MV-4-11 (cell line): ENCODE results near the gene PINK1.
"Not testable (repeated sequence)": the region's sequence is repeated elsewhere in the genome, so short reads cannot be mapped to it uniquely, and the experiment has no call there.

Experiments used
- DNase-seq: peaks from one replicate; lab custom pipeline; 2025; lab: John Stamatoyannopoulos, UW

PINK1 gene

GRCh38 chr1:20644416-20644815 lies 11.2 kb downstream of the PINK1 start:
- DNase-seq = no peak

GRCh38 chr1:20645414-20645813 lies 12.2 kb downstream of the PINK1 start:
- no peak for DNase-seq

GRCh38 chr1:20648438-20648837 lies 15.2 kb downstream of the PINK1 start:
- no peak for DNase-seq

GRCh38 chr1:20648946-20649345 lies 15.7 kb downstream of the PINK1 start:
- DNase-seq = no peak

GRCh38 chr1:20652300-20652699 lies 19.0 kb downstream of the PINK1 start:
- DNase-seq = no peak

GRCh38 chr1:20654104-20654690 lies 20.9 kb downstream of the PINK1 start:
- no peak for DNase-seq

- no peak for DNase-seq
Measured at GRCh38 chr1:20657024-20657423, 23.8 kb downstream of the PINK1 start.

GRCh38 chr1:20658166-20658915 lies 25.1 kb downstream of the PINK1 start:
- no peak for DNase-seq

- DNase-seq = no peak
Measured at GRCh38 chr1:20660363-20660762, 27.1 kb downstream of the PINK1 start.

- DNase-seq = no peak
Measured at GRCh38 chr1:20660847-20661206, 27.6 kb downstream of the PINK1 start.

GRCh38 chr1:20661207-20662109 lies 28.2 kb downstream of the PINK1 start, which contains the start of gene DDOST:
Gene DDOST, minus strand, starts transcription at chr1:20661369. Its CDS starts 19 bp downstream, at chr1:20661350.
- DNase-seq = peak; percentile 99

GRCh38 chr1:20662110-20662475 lies 28.8 kb downstream of the PINK1 start:
- DNase-seq = no peak

GRCh38 chr1:20663365-20663764 lies 30.1 kb downstream of the PINK1 start:
- DNase-seq = no peak

GRCh38 chr1:20663969-20664715 lies 30.9 kb downstream of the PINK1 start:
- DNase-seq = no peak

GRCh38 chr1:20665726-20666125 lies 32.5 kb downstream of the PINK1 start:
- peak; percentile 49 for DNase-seq

- DNase-seq = no peak
Measured at GRCh38 chr1:20666146-20666545, 32.9 kb downstream of the PINK1 start.

GRCh38 chr1:20666804-20667203 lies 33.5 kb downstream of the PINK1 start:
- DNase-seq = peak; percentile 38

GRCh38 chr1:20668581-20668980 lies 35.3 kb downstream of the PINK1 start:
- DNase-seq = no peak

GRCh38 chr1:20670936-20671335 lies 37.7 kb downstream of the PINK1 start:
- DNase-seq = no peak

- no peak for DNase-seq
Measured at GRCh38 chr1:20672265-20672632, 39.0 kb downstream of the PINK1 start.

- not testable (repeated sequence) for DNase-seq
Measured at GRCh38 chr1:20673626-20674025, 40.4 kb downstream of the PINK1 start.

- peak; percentile 98 for DNase-seq
Measured at GRCh38 chr1:20678599-20678998, 45.3 kb downstream of the PINK1 start.
